Neural cell (in vitro differentiated cells): Measurements from ENCODE around the gene EDA.

Experiments used
- EZH2 ChIP-seq: fragments of 200-600, 300-800 bp; shearing (Covaris generic), sonication (generic); IDR thresholded peaks from 2 replicates; pipeline ENCODE4 v1.6.1; 2014; ENCODE audit warnings: antibody characterized with exemption, low read length, borderline replicate concordance, mild to moderate bottlenecking; ENCODE audit not compliant: insufficient read depth, poor library complexity, severe bottlenecking
- POLR2AphosphoS5 ChIP-seq: IDR thresholded peaks from 2 replicates; pipeline ENCODE4 v1.6.1; 2012
- TF ChIP-seq, protein P1 (sequence below): fragments of 450-650 bp; IDR thresholded peaks from 2 replicates; pipeline ENCODE4 v1.5.1; 2014; ENCODE audit warnings: antibody characterized with exemption, mild to moderate bottlenecking, moderate library complexity; ENCODE audit not compliant: poor library complexity, severe bottlenecking

- TF ChIP-seq EZH2 (no peak), POLR2AphosphoS5 (no peak)
- TF ChIP-seq, protein P1, sequence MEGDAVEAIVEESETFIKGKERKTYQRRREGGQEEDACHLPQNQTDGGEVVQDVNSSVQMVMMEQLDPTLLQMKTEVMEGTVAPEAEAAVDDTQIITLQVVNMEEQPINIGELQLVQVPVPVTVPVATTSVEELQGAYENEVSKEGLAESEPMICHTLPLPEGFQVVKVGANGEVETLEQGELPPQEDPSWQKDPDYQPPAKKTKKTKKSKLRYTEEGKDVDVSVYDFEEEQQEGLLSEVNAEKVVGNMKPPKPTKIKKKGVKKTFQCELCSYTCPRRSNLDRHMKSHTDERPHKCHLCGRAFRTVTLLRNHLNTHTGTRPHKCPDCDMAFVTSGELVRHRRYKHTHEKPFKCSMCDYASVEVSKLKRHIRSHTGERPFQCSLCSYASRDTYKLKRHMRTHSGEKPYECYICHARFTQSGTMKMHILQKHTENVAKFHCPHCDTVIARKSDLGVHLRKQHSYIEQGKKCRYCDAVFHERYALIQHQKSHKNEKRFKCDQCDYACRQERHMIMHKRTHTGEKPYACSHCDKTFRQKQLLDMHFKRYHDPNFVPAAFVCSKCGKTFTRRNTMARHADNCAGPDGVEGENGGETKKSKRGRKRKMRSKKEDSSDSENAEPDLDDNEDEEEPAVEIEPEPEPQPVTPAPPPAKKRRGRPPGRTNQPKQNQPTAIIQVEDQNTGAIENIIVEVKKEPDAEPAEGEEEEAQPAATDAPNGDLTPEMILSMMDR: no peak
These were observed 132.1 kb downstream of the EDA start for GRCh38 chrX:69748055-69748454.
